ENCODE measurements around the gene APEH.
A peak's percentile ranks its signal among the peaks of the same experiment; 100 is the strongest.

APEH gene

GRCh38 chr3:49715611-49716121, 41.5 kb downstream of the APEH start:
- DNase-seq = no peak

- DNase-seq = no peak
Observed at GRCh38 chr3:49716169-49716568, 42.0 kb downstream of the APEH start.

- no peak for DNase-seq
Observed at GRCh38 chr3:49716691-49717210, 42.6 kb downstream of the APEH start.

- DNase-seq = no peak
Observed at GRCh38 chr3:49717211-49717958, 43.2 kb downstream of the APEH start.

- DNase-seq = no peak
Observed at GRCh38 chr3:49717959-49718857, 44.1 kb downstream of the APEH start.

GRCh38 chr3:49718858-49719213, 44.7 kb downstream of the APEH start:
- no peak for DNase-seq

GRCh38 chr3:49719214-49719884, 45.2 kb downstream of the APEH start, which contains the start of gene AMIGO3:
AMIGO3 (minus strand) TSS chr3:49719684; CDS start chr3:49719465, 219 bp downstream.
- DNase-seq = peak; percentile 88

- DNase-seq = no peak
Observed at GRCh38 chr3:49720855-49721595, 46.9 kb downstream of the APEH start.

- no peak for DNase-seq
Observed at GRCh38 chr3:49721596-49721895, 47.4 kb downstream of the APEH start.

GRCh38 chr3:49721896-49722781, 48.0 kb downstream of the APEH start:
- no peak for DNase-seq

GRCh38 chr3:49722896-49723295, 48.7 kb downstream of the APEH start:
- no peak for DNase-seq

GRCh38 chr3:49723296-49723627, 49.1 kb downstream of the APEH start:
- DNase-seq = peak; percentile 59

GRCh38 chr3:49723628-49724551, 49.7 kb downstream of the APEH start, which contains the start of gene GMPPB:
GMPPB (minus strand) TSS chr3:49723951; CDS start chr3:49723726, 225 bp downstream.
- DNase-seq = peak; percentile 93

- peak; percentile 79 for DNase-seq
Observed at GRCh38 chr3:49724586-49724985, 50.4 kb downstream of the APEH start.

GRCh38 chr3:49725906-49726681, 51.9 kb downstream of the APEH start:
- no peak for DNase-seq

- no peak for DNase-seq
Observed at GRCh38 chr3:49727154-49727923, 53.2 kb downstream of the APEH start.

GRCh38 chr3:49727924-49728361, 53.8 kb downstream of the APEH start:
- no peak for DNase-seq

GRCh38 chr3:49729966-49730609, 55.9 kb downstream of the APEH start:
- no peak for DNase-seq

All from CD4-positive, alpha-beta T cell treated with Interferon gamma for 1 hour (primary cell).